Small intestine (tissue), 7 donors: ENCODE results near the gene SUGP2. TPM values are rescaled to one million over a fixed set of nuclear protein-coding genes. Genes with fewer than 3 reads are reported as not detected.

Experiments
- DNase-seq, 2 donors: peaks; one replicate each; pipeline versions ENCODE4 v3.0.0 to v3.0.0-alpha.2; 2013
- FAIRE-seq: peaks from 2 replicates; lab custom pipeline; 2012; peaks lifted over from hg19 to GRCh38; lab: Jason Lieb, UNC
- H3K27ac ChIP-seq, 3 donors: one replicate each; pipeline ENCODE4 v1.5.1; 2013; ENCODE audit warnings: low read length in 2 of 3, mild to moderate bottlenecking in 2 of 3, control low read depth in 1 of 3, inconsistent platforms in 1 of 3, low read depth in 1 of 3, moderate library complexity in 1 of 3
- H3K27me3 ChIP-seq, 3 donors: one replicate each; pipeline ENCODE4 v1.6.1; 2013; ENCODE audit warnings: low read length in 3 of 3, inconsistent platforms in 1 of 3; ENCODE audit not compliant: control insufficient read depth in 3 of 3, insufficient read depth in 3 of 3
- H3K36me3 ChIP-seq, 3 donors: one replicate each; pipeline ENCODE4 v1.6.1; 2013; ENCODE audit warnings: low read length in 3 of 3, inconsistent platforms in 1 of 3, low read depth in 1 of 3, mild to moderate bottlenecking in 1 of 3, moderate library complexity in 1 of 3; ENCODE audit not compliant: control insufficient read depth in 3 of 3, insufficient read depth in 2 of 3
- H3K4me1 ChIP-seq, 3 donors: one replicate each; pipeline ENCODE4 v1.6.1; 2013; ENCODE audit warnings: low read length in 2 of 3, inconsistent platforms in 1 of 3, low read depth in 1 of 3, mild to moderate bottlenecking in 1 of 3, moderate library complexity in 1 of 3; ENCODE audit not compliant: control insufficient read depth in 3 of 3, insufficient read depth in 2 of 3
- H3K4me3 ChIP-seq, 3 donors: one replicate each; pipeline ENCODE4 v1.5.1; 2013; ENCODE audit warnings: low read length in 3 of 3, control low read depth in 1 of 3, inconsistent platforms in 1 of 3, low read depth in 1 of 3, mild to moderate bottlenecking in 1 of 3, moderate library complexity in 1 of 3
- H3K9me3 ChIP-seq, 2 donors: one replicate each; pipeline ENCODE4 v1.6.1; 2013; ENCODE audit warnings: low read depth in 1 of 2, low read length in 1 of 2; ENCODE audit not compliant: control insufficient read depth in 2 of 2, insufficient read depth in 1 of 2
- WGBS, 3 donors: extraction: QIAGEN DNeasy Blood & Tissue Kit; methylation state at CpG; one replicate each; pipeline ENCODE4 v1.1.7; 2013; 5-methylcytosine and 5-hydroxymethylcytosine counted together
- polyA plus RNA-seq, 4 donors: library from polyadenylated mRNA; stranded (reverse) in 3 of 4; unstranded in 1 of 4; fragments of 200-250 nt in 3 of 4; fragments of 120-200 nt in 1 of 4; gene quantifications; one replicate each; pipeline versions ENCODE4 v1.2.1 to v1.2.3, GENCODE V29; 2013
- donor health status: healthy with polysubstance abuse.
- donor health status: control.
- donor health status: control.
- donor health status: Bipolar disorder and iron deficiency.
- donor health status: healthy.

Gene SUGP2
- polyA plus RNA-seq, 4 donors = 23.0 to 63.5 (median 33.4) TPM

GRCh38 chr19:19074196-19074882 lies 41.0 kb upstream of the SUGP2 start:
- Histone ChIP-seq H3K9me3 (no peaks in the 10 kb centered on the region), H3K27ac (no peak overlapping the region), H3K4me1 (peaks cover 0 to 5% (median 0%) of the 10 kb centered on the region in 3 donors), H3K4me3 (no peak overlapping the region), H3K27me3 (no peaks in the 10 kb centered on the region), H3K36me3 (peaks cover 0 to 15% (median 0%) of the 10 kb centered on the region in 3 donors)
- WGBS, 3 donors = 38 to 55% (median 46%) methylated on average over 13 of the region's 13 CpGs
- FAIRE-seq (no peak), DNase-seq (peak in 1 of 2 donors; percentile 27)

- Histone ChIP-seq H3K27me3 (no peaks in the 10 kb centered on the region), H3K4me3 (no peak overlapping the region), H3K9me3 (no peaks in the 10 kb centered on the region), H3K4me1 (peaks cover 0 to 5% (median 0%) of the 10 kb centered on the region in 3 donors), H3K36me3 (peaks cover 0 to 13% (median 0%) of the 10 kb centered on the region in 3 donors), H3K27ac (no peak overlapping the region)
- no peak for DNase-seq
- 94 to 97% (median 94%) methylated on average over 8 of the region's 8 CpGs for WGBS, 3 donors
- FAIRE-seq = no peak
Observed at GRCh38 chr19:19071897-19072296, 38.6 kb upstream of the SUGP2 start.

DNA sequence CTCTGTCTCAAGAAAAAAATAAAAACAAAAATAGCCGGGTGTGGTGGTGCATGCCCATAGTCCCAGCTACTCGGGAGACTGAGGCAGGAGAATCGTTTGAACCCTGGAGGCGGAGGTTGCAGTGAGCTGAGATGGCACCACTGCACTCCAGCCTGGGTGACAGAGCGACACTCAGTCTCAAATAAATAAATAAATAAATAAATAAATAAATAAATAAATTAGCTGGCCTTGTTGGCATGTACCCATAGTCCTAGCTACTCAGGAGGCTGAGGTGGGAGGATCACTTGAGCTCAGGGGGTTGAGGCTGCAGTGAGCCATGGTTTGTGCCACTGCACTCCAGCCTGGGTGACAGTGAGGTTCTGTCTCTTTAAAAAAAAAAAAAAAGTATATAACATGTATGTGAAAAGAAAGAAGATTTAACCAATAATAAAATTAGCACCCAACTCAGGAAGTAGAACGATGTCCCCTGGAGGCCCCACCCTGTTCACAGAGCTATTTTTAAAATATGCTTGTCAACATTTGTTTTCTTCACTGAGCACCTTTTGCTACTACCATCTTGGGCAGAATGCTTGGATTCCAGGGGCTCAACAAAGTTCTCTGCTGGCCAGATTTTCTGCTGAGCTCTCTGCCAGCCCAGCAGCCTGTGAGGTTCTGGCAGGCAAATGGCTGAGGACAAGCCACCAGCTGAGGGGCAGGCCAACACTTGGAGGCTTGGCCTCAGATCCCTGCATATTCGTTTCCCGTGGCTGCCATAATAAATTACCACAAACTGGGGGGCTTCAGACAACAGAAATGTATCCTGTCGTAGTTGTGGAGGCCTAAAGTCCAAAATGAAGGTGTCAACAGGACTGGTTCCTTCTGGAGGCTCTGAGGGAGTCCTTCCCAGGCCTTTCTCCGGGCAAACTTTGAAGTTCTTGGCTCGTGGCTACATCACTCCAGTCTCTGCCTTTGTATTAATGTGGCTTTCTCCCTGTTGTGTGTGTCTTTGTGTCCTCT lies 35.6 kb upstream of the SUGP2 start:
- FAIRE-seq (no peak), DNase-seq (no peak)
- no peaks in the 10 kb centered on the region for H3K9me3 ChIP-seq
- peaks cover 0 to 2% (median 0%) of the 10 kb centered on the region in 3 donors for H3K36me3 ChIP-seq
- 74 to 84% (median 83%) methylated on average over 11 of the region's 11 CpGs for WGBS, 3 donors
- H3K27ac ChIP-seq = peak overlapping the region in 1 of 3 donors; percentile 19
- H3K4me1 ChIP-seq = peaks cover 0 to 15% (median 0%) of the 10 kb centered on the region in 3 donors
- H3K4me3 ChIP-seq = no peak overlapping the region
- H3K27me3 ChIP-seq = no peaks in the 10 kb centered on the region

DNA sequence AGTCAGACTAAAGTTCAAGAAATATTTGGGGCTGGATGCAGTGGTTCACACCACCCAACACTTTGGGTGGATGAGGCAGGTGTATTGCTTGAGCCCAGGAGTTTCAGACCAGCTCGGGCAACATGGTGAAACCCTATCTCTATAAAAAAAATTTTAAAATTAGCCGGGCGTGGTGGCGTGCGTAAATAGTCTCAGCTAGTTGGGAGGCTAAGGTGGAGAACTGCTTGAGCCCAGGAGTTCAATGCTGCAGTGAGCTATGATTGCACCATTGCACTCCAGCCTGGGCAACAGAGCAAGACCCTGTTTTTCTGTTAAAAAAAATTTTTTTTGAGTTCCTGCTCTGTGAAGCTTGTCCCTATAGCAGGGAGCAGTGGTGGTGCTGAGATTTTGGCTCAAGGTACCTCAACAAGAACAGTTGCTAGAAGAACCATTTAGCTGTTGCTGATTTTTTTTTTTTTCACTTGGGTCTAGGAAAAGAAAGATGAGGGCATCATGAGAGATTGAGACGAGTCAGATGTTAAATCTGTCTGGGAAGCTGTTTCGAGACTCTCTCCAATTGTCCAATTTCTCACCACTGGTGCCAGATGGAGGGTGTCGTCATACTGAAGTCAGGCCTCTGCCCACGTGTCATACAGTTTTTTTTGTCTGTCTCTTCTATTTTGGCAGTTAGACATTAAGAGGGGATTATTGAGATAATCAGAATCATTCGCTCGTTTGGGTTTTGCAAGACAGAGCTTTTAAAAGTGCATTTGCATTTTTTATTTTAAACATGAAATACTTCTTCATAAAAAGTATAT lies 34.2 kb upstream of the SUGP2 start:
- H3K36me3 ChIP-seq = peaks cover 0 to 4% (median 0%) of the 10 kb centered on the region in 3 donors
- H3K4me1 ChIP-seq = peaks cover 0 to 21% (median 3%) of the 10 kb centered on the region in 3 donors
- no peaks in the 10 kb centered on the region for H3K27me3 ChIP-seq
- no peak overlapping the region for H3K4me3 ChIP-seq
- 75 to 82% (median 75%) methylated on average over 11 of the region's 11 CpGs for WGBS, 3 donors
- no peak for FAIRE-seq
- no peak for DNase-seq
- no peak overlapping the region for H3K27ac ChIP-seq
- no peaks in the 10 kb centered on the region for H3K9me3 ChIP-seq

GRCh38 chr19:19064811-19065745 lies 31.8 kb upstream of the SUGP2 start:
- Histone ChIP-seq H3K4me3 (peak overlapping the region; percentile 37 to 89 (median 82)), H3K9me3 (no peaks in the 10 kb centered on the region), H3K4me1 (peaks cover 0 to 21% (median 3%) of the 10 kb centered on the region in 3 donors), H3K36me3 (peaks cover 0 to 19% (median 0%) of the 10 kb centered on the region in 3 donors), H3K27me3 (no peaks in the 10 kb centered on the region), H3K27ac (peak overlapping the region in 2 of 3 donors; percentile 56 to 62)
- WGBS, 3 donors = 1 to 2% (median 1%) methylated on average over 25 of the region's 25 CpGs
- FAIRE-seq = no peak
- DNase-seq = peak; percentile 25 to 48

DNA sequence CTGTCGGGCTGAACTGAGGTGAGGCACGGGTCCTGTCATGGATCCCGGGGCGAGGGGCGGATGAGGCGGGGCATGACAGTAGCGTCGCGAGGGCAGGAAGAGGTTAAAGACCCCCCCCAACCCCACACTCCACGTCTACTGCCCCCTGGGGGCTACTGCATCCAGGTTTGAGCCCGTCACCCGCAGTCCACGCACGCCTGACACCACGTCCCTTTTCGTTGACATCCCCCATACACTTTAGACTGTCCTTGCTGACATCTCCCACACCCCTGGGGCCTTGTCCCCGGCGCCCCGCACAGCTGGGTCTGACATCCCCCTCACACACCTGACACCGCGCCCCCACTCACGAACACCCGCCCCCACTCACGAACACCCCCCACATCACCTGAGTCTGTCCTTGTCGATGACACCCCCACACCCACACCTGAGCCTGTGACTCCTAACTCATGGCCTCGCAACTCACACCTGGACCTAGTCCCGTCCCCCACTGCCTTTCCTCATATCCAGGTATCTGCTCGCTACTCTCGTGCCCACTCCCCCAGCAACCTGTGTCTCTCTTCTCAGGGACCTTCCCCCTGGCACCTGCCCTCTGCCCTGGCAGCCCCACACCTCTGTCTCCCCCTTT lies 30.9 kb upstream of the SUGP2 start:
- H3K4me3 ChIP-seq = peak overlapping the region; percentile 37 to 89 (median 82)
- FAIRE-seq = no peak
- H3K9me3 ChIP-seq = no peaks in the 10 kb centered on the region
- WGBS, 3 donors = 0 to 2% (median 2%) methylated on average over 17 to 29 of the region's 29 CpGs
- peaks cover 0 to 21% (median 3%) of the 10 kb centered on the region in 3 donors for H3K4me1 ChIP-seq
- peak overlapping the region in 2 of 3 donors; percentile 13 to 56 for H3K27ac ChIP-seq
- peaks cover 0 to 28% (median 0%) of the 10 kb centered on the region in 3 donors for H3K36me3 ChIP-seq
- no peaks in the 10 kb centered on the region for H3K27me3 ChIP-seq
- peak in 1 of 2 donors; percentile 39 for DNase-seq
